NCI-H187 treated with DMSO at 0.1 percent for 48 hours (cell line): ENCODE data around the gene DMTF1.
"Not testable (repeated sequence)": the region's sequence is repeated elsewhere in the genome, so short reads cannot be mapped to it uniquely, and the experiment has no call there.

Experiments used
- DNase-seq: peaks from one replicate; lab custom pipeline; 2025; lab: John Stamatoyannopoulos, UW

DMTF1 gene

GRCh38 chr7:87223666-87224065, 71.4 kb downstream of the DMTF1 start:
- DNase-seq = no peak

GRCh38 chr7:87225696-87226095, 73.4 kb downstream of the DMTF1 start:
- no peak for DNase-seq

- DNase-seq = no peak
Observed at GRCh38 chr7:87226495-87226894, 74.2 kb downstream of the DMTF1 start.

GRCh38 chr7:87231258-87231657, 79.0 kb downstream of the DMTF1 start:
- DNase-seq = no peak

- no peak for DNase-seq
Observed at GRCh38 chr7:87231711-87232110, 79.5 kb downstream of the DMTF1 start.

GRCh38 chr7:87234949-87235348, 82.7 kb downstream of the DMTF1 start:
- DNase-seq = no peak

- DNase-seq = not testable (repeated sequence)
Observed at GRCh38 chr7:87238464-87239051, 86.3 kb downstream of the DMTF1 start.

- not testable (repeated sequence) for DNase-seq
Observed at GRCh38 chr7:87245671-87246070, 93.4 kb downstream of the DMTF1 start.
